Measurements from ENCODE around the gene METTL8. TPM values are rescaled to one million over a fixed set of nuclear protein-coding genes. Genes with fewer than 3 reads are reported as not detected.

METTL8 gene
- total RNA-seq, 1 experiment from 2014 or later, result 34.4 TPM

DNA sequence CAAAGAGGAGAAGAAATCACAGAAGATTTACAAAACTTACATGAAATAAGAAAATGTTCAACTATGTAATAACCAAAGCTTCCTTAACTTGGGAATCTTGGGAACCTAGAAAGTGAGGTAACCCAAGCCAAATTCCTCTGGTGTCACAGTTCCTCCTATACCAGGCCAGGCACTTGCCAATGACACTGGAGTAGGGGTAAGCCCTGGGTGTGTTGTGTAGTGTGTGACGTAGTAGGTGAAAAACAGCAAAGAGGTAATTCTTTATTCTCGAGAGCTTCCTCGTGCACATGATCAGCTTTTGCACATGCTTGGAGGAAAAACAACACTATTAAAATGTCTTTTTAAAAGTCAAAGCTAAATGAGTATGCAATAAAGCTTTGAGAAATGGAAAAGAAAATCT lies 118.0 kb downstream of the METTL8 start:
- intact Hi-C loops (cut with micrococcal nuclease), result no loop called here
- H3K4me2 ChIP-seq (ENCODE audit: low read length), result no peak overlapping the region
- POLR2A ChIA-PET, result interaction anchor here (0.9 kb wide), 1 partner anchor 21 kb away, joined by 4 read pairs; no protein-coding TSS in a partner anchor
- H3K27me3 ChIP-seq (ENCODE audit: insufficient read depth, low read length), result no peaks in the 10 kb centered on the region
- no peak overlapping the region for H3K4me3 ChIP-seq (replicated peaks in 1 of 2; ENCODE audit: low read depth in 1 of 2, low read length in 2 of 2)
- no TSS peak for BruUV-seq (replicated peaks)
- H3K27ac ChIP-seq (ENCODE audit: low read depth, low read length), result no peak overlapping the region
- H4K20me1 ChIP-seq (ENCODE audit: insufficient read depth), result no peaks in the 10 kb centered on the region
- no peaks in the 10 kb centered on the region for H3K36me3 ChIP-seq (ENCODE audit: control insufficient read depth in 1 of 2, insufficient read depth in 2 of 2, low read length in 2 of 2)
- H3K9me2 ChIP-seq (ENCODE audit: insufficient read depth), result no peaks in the 10 kb centered on the region
- no peaks in the 10 kb centered on the region for H3K79me2 ChIP-seq (ENCODE audit: insufficient read depth, low read length)
- H3K4me1 ChIP-seq (ENCODE audit: control insufficient read depth in 1 of 2, insufficient read depth in 2 of 2, low read length in 2 of 2), result no peaks in the 10 kb centered on the region
- H2AFZ ChIP-seq (ENCODE audit: low read depth, low read length, poor library complexity, severe bottlenecking), result no peak overlapping the region
- H3K9me3 ChIP-seq (ENCODE audit: control insufficient read depth in 1 of 2, insufficient read depth in 1 of 2, low read depth in 1 of 2, low read length in 2 of 2), result no peaks in the 10 kb centered on the region; a peak in 1 of 4 replicates
- RAD21 ChIA-PET (ENCODE audit: low non-redundant PET in 1 of 2, low total read pairs in 2 of 2, uncharacterized antibody in 2 of 2, unreplicated experiment in 2 of 2), result no interaction called here
- no peak overlapping the region for H3K9ac ChIP-seq (ENCODE audit: low read length)
- no peak for DNase-seq (ENCODE audit: low read depth, low spot score)
- no peak for ATAC-seq
- CTCF ChIA-PET, result no interaction called here
- no peak for TF ChIP-seq POLR2AphosphoS5 (IDR thresholded peaks at IDR 0.05; ENCODE audit: low read depth, low read length)
- TF ChIP-seq, protein P1, sequence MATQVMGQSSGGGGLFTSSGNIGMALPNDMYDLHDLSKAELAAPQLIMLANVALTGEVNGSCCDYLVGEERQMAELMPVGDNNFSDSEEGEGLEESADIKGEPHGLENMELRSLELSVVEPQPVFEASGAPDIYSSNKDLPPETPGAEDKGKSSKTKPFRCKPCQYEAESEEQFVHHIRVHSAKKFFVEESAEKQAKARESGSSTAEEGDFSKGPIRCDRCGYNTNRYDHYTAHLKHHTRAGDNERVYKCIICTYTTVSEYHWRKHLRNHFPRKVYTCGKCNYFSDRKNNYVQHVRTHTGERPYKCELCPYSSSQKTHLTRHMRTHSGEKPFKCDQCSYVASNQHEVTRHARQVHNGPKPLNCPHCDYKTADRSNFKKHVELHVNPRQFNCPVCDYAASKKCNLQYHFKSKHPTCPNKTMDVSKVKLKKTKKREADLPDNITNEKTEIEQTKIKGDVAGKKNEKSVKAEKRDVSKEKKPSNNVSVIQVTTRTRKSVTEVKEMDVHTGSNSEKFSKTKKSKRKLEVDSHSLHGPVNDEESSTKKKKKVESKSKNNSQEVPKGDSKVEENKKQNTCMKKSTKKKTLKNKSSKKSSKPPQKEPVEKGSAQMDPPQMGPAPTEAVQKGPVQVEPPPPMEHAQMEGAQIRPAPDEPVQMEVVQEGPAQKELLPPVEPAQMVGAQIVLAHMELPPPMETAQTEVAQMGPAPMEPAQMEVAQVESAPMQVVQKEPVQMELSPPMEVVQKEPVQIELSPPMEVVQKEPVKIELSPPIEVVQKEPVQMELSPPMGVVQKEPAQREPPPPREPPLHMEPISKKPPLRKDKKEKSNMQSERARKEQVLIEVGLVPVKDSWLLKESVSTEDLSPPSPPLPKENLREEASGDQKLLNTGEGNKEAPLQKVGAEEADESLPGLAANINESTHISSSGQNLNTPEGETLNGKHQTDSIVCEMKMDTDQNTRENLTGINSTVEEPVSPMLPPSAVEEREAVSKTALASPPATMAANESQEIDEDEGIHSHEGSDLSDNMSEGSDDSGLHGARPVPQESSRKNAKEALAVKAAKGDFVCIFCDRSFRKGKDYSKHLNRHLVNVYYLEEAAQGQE (IDR thresholded peaks at IDR 0.05; ENCODE audit: low read depth), result no peak
- TF ChIP-seq ZNF274 (IDR thresholded peaks at IDR 0.05; ENCODE audit: low read depth, low read length), result no peak
- no peak for TF ChIP-seq YY1 (IDR thresholded peaks at IDR 0.05; ENCODE audit: extremely low read depth, insufficient replicate concordance, low read depth, low read length)
- TF ChIP-seq CBX3 (IDR thresholded peaks at IDR 0.05; ENCODE audit: low read depth), result no peak
- no peak for TF ChIP-seq SP1 (IDR thresholded peaks at IDR 0.05; ENCODE audit: low read depth)
- TF ChIP-seq, protein P2, sequence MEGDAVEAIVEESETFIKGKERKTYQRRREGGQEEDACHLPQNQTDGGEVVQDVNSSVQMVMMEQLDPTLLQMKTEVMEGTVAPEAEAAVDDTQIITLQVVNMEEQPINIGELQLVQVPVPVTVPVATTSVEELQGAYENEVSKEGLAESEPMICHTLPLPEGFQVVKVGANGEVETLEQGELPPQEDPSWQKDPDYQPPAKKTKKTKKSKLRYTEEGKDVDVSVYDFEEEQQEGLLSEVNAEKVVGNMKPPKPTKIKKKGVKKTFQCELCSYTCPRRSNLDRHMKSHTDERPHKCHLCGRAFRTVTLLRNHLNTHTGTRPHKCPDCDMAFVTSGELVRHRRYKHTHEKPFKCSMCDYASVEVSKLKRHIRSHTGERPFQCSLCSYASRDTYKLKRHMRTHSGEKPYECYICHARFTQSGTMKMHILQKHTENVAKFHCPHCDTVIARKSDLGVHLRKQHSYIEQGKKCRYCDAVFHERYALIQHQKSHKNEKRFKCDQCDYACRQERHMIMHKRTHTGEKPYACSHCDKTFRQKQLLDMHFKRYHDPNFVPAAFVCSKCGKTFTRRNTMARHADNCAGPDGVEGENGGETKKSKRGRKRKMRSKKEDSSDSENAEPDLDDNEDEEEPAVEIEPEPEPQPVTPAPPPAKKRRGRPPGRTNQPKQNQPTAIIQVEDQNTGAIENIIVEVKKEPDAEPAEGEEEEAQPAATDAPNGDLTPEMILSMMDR (IDR thresholded peaks at IDR 0.05 in 2 of 3, conservative IDR thresholded peaks at IDR 0.05 in 1 of 3; ENCODE audit: borderline replicate concordance in 1 of 3, insufficient read depth in 1 of 3, low read depth in 2 of 3, low read length in 2 of 3), result no peak
- TF ChIP-seq FOSL1 (IDR thresholded peaks at IDR 0.05; ENCODE audit: low read depth), result no peak
- TF ChIP-seq ELF1 (IDR thresholded peaks at IDR 0.05; ENCODE audit: borderline replicate concordance, low read depth), result no peak
- no peak for TF ChIP-seq POLR2A (IDR thresholded peaks at IDR 0.05; ENCODE audit: borderline replicate concordance, extremely low read depth, insufficient read depth, insufficient read length)
- TF ChIP-seq, protein P3, sequence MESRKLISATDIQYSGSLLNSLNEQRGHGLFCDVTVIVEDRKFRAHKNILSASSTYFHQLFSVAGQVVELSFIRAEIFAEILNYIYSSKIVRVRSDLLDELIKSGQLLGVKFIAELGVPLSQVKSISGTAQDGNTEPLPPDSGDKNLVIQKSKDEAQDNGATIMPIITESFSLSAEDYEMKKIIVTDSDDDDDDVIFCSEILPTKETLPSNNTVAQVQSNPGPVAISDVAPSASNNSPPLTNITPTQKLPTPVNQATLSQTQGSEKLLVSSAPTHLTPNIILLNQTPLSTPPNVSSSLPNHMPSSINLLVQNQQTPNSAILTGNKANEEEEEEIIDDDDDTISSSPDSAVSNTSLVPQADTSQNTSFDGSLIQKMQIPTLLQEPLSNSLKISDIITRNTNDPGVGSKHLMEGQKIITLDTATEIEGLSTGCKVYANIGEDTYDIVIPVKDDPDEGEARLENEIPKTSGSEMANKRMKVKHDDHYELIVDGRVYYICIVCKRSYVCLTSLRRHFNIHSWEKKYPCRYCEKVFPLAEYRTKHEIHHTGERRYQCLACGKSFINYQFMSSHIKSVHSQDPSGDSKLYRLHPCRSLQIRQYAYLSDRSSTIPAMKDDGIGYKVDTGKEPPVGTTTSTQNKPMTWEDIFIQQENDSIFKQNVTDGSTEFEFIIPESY (IDR thresholded peaks at IDR 0.05; ENCODE audit: extremely low read depth, insufficient replicate concordance, low read length), result no peak
- TF ChIP-seq EZH2phosphoT487 (IDR thresholded peaks at IDR 0.05; ENCODE audit: borderline replicate concordance), result no peak
- TF ChIP-seq SIN3A (IDR thresholded peaks at IDR 0.05; ENCODE audit: low read depth), result no peak
- TF ChIP-seq, protein P4, sequence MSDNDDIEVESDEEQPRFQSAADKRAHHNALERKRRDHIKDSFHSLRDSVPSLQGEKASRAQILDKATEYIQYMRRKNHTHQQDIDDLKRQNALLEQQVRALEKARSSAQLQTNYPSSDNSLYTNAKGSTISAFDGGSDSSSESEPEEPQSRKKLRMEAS (IDR thresholded peaks at IDR 0.05), result no peak
- TF ChIP-seq RAD21 (IDR thresholded peaks at IDR 0.05; ENCODE audit: low read depth), result no peak
- no peak for TF ChIP-seq SRF (IDR thresholded peaks at IDR 0.05; ENCODE audit: low read depth)
- no peak for TF ChIP-seq TCF7L2 (IDR thresholded peaks at IDR 0.05; ENCODE audit: borderline replicate concordance, extremely low read depth, insufficient read depth, insufficient read length)

All from HCT116 (cell line).